ENCODE results near the gene DYNLT2B. TPM values are rescaled to one million over a fixed set of nuclear protein-coding genes. Genes with fewer than 3 reads are reported as not detected.

The DYNLT2B gene
- polyA plus RNA-seq, 1 donor (not counting 4 experiments of a cell fraction or from before 2014, with no cell fraction given): 40.0 TPM

- peak overlapping the region; percentile 86 for H3K27ac ChIP-seq (ENCODE audit: control insufficient read depth, insufficient read depth, low read length)
- H3K36me3 ChIP-seq (ENCODE audit: control insufficient read depth in 2 of 2, extremely low read depth in 1 of 2, insufficient read depth in 2 of 2, low read length in 2 of 2): no peaks in the 10 kb centered on the region
- no peaks in the 10 kb centered on the region for H3K27me3 ChIP-seq (ENCODE audit: control insufficient read depth, extremely low read depth, insufficient read depth, low read length)
- peaks cover 48% of the 10 kb centered on the region for H3K4me1 ChIP-seq (ENCODE audit: control insufficient read depth, extremely low read depth, insufficient read depth, low read length)
- DNase-seq (ENCODE audit: low read depth, low spot score): no peak
- no peak overlapping the region for H2AFZ ChIP-seq (ENCODE audit: control insufficient read depth, low read length)
- dilution Hi-C loops (cut with MboI; ENCODE audit: extremely low pct_ligation_motif_present, low sequenced_read_pairs): no loop called here
- no peaks in the 10 kb centered on the region for H3K79me2 ChIP-seq (ENCODE audit: control insufficient read depth, insufficient read depth, low read length)
- H3K9me3 ChIP-seq (ENCODE audit: control insufficient read depth, low read depth, low read length): no peaks in the 10 kb centered on the region
- no peak for TF ChIP-seq CTCF (optimal IDR thresholded peaks at IDR 0.05 in 1 of 3, IDR thresholded peaks at IDR 0.05 in 1 of 3, conservative IDR thresholded peaks at IDR 0.05 in 1 of 3; ENCODE audit: extremely low read depth in 1 of 3, insufficient read depth in 2 of 3, low read length in 3 of 3)
- no peak for TF ChIP-seq EZH2 (IDR thresholded peaks at IDR 0.05; ENCODE audit: low read length)
- FAIRE-seq: no peak
- no peaks in the 10 kb centered on the region for H3K9me1 ChIP-seq (ENCODE audit: control insufficient read depth, extremely low read depth, insufficient read depth, low read length)
- H3K4me3 ChIP-seq (ENCODE audit: control insufficient read depth in 2 of 3, extremely low read depth in 1 of 3, insufficient read depth in 2 of 3, low read depth in 1 of 3, low read length in 3 of 3): no peak overlapping the region
- no peak overlapping the region for H3K9ac ChIP-seq (ENCODE audit: control insufficient read depth, extremely low read depth, insufficient read depth, low read length)
- no peaks in the 10 kb centered on the region for H4K20me1 ChIP-seq (ENCODE audit: control insufficient read depth, extremely low read depth, insufficient read depth, low read length)
- H3K4me2 ChIP-seq (ENCODE audit: control insufficient read depth, extremely low read depth, insufficient read depth, low read depth, low read length): no peak overlapping the region
Observed at GRCh38 chr3:196340466-196340865, 22.4 kb upstream of the DYNLT2B start.

- DNase-seq (ENCODE audit: low read depth, low spot score) (no peak), FAIRE-seq (no peak)
- H3K4me3 ChIP-seq (ENCODE audit: control insufficient read depth in 2 of 3, extremely low read depth in 1 of 3, insufficient read depth in 2 of 3, low read depth in 1 of 3, low read length in 3 of 3): no peak overlapping the region
- no peaks in the 10 kb centered on the region for H3K36me3 ChIP-seq (ENCODE audit: control insufficient read depth in 2 of 2, extremely low read depth in 1 of 2, insufficient read depth in 2 of 2, low read length in 2 of 2)
- no peaks in the 10 kb centered on the region for H3K79me2 ChIP-seq (ENCODE audit: control insufficient read depth, insufficient read depth, low read length)
- H3K27ac ChIP-seq (ENCODE audit: control insufficient read depth, insufficient read depth, low read length): peak overlapping the region; percentile 86
- H4K20me1 ChIP-seq (ENCODE audit: control insufficient read depth, extremely low read depth, insufficient read depth, low read length): no peaks in the 10 kb centered on the region
- peaks cover 48% of the 10 kb centered on the region for H3K4me1 ChIP-seq (ENCODE audit: control insufficient read depth, extremely low read depth, insufficient read depth, low read length)
- peak overlapping the region; percentile 28 for H3K9ac ChIP-seq (ENCODE audit: control insufficient read depth, extremely low read depth, insufficient read depth, low read length)
- H3K9me3 ChIP-seq (ENCODE audit: control insufficient read depth, low read depth, low read length): no peaks in the 10 kb centered on the region
- dilution Hi-C loops (cut with MboI; ENCODE audit: extremely low pct_ligation_motif_present, low sequenced_read_pairs): no loop called here
- H3K27me3 ChIP-seq (ENCODE audit: control insufficient read depth, extremely low read depth, insufficient read depth, low read length): no peaks in the 10 kb centered on the region
- H3K9me1 ChIP-seq (ENCODE audit: control insufficient read depth, extremely low read depth, insufficient read depth, low read length): no peaks in the 10 kb centered on the region
- H3K4me2 ChIP-seq (ENCODE audit: control insufficient read depth, extremely low read depth, insufficient read depth, low read depth, low read length): no peak overlapping the region
- no peak for TF ChIP-seq CTCF (optimal IDR thresholded peaks at IDR 0.05 in 1 of 3, IDR thresholded peaks at IDR 0.05 in 1 of 3, conservative IDR thresholded peaks at IDR 0.05 in 1 of 3; ENCODE audit: extremely low read depth in 1 of 3, insufficient read depth in 2 of 3, low read length in 3 of 3)
- H2AFZ ChIP-seq (ENCODE audit: control insufficient read depth, low read length): no peak overlapping the region
Observed at GRCh38 chr3:196339493-196340254, 21.6 kb upstream of the DYNLT2B start.

Data from keratinocyte (primary cell).